ENCODE measurements around the gene ASPN.

The ASPN gene

DNA sequence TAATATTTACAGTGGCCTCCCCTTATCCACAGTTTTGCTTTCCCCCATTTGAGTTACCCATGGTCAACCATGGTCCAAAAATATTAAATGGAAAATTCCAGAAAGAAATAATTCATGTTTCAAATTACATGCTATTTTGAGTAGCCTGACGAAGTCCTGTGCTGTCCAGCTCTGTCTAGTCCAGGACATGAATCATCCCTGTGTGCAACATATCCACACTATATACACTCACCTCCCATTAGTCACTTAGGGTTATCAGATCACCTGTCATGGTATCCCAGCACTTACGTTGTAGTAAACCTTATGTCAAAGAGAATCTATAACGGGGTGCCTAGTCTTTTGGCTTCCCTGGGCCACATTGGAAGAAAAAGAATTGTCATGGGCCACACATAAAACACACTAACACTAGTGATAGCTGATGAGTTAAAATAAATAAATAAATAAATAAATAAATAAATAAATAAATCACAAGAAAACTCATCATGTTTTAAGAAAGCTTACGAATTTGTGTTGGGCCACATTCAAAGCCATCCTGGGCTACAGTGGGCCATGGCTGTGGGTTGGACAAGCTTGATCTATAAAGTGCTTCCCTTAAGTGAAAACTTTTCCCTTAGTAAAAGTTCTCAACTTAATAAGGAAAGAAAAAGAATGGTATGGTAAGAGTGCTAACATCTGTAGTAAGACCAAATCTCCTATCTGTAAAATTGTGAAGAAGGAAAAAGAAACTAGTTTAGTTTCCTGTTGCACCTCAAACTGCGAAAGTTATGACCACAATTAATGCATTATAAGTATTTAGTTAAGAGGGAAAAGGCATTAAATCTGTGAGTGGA is 42.2 kb downstream of the ASPN start:
- no peak overlapping the region for H2BK5ac ChIP-seq (ENCODE audit: low read depth, low read length, poor library complexity, severe bottlenecking)
- peak; percentile 35 for DNase-seq
- no peak overlapping the region for H2BK15ac ChIP-seq (ENCODE audit: low read depth, poor library complexity, severe bottlenecking)
- no peaks in the 10 kb centered on the region for H3K36me3 ChIP-seq (ENCODE audit: control insufficient read depth in 1 of 2, insufficient read depth in 2 of 2, low read depth in 1 of 2, low read length in 2 of 2)
- no peak overlapping the region for H2AFZ ChIP-seq (ENCODE audit: low read depth, low read length)
- no peak overlapping the region for H3K23ac ChIP-seq (ENCODE audit: low read length in 2 of 2)
- no peak overlapping the region for H3K18ac ChIP-seq (ENCODE audit: low read depth in 1 of 2, low read length in 2 of 2)
- H3K9ac ChIP-seq (ENCODE audit: low read length), result peak overlapping the region; percentile 69
- no peak overlapping the region for H3K27ac ChIP-seq (ENCODE audit: low read length, poor library complexity, severe bottlenecking)
- no peak overlapping the region for H2AK5ac ChIP-seq (ENCODE audit: low read length, severe bottlenecking)
- H2BK120ac ChIP-seq (ENCODE audit: low read depth, low read length), result no peak overlapping the region
- H4K91ac ChIP-seq (ENCODE audit: low read length), result no peak overlapping the region
- no peak overlapping the region for H3K4ac ChIP-seq (ENCODE audit: low read depth in 1 of 2, low read length in 2 of 2)
- no peaks in the 10 kb centered on the region for H3K4me1 ChIP-seq (ENCODE audit: control insufficient read depth, insufficient read depth, low read depth, low read length)
- no peaks in the 10 kb centered on the region for H3K27me3 ChIP-seq (ENCODE audit: control insufficient read depth in 1 of 2, insufficient read depth in 1 of 2, low read length in 2 of 2)
- H3K79me1 ChIP-seq (replicated peaks; ENCODE audit: low read length, poor library complexity, severe bottlenecking), result no peaks in the 10 kb centered on the region
- no peak overlapping the region for H3K4me2 ChIP-seq (ENCODE audit: low read length, poor library complexity, severe bottlenecking)
- WGBS, result 77% methylated on average over 5 of the region's 5 CpGs
- H3K14ac ChIP-seq (ENCODE audit: low read length in 2 of 2), result no peak overlapping the region
- no peak overlapping the region for H3K4me3 ChIP-seq (ENCODE audit: insufficient read depth in 1 of 2, low read depth in 1 of 2, low read length in 2 of 2)
- H4K8ac ChIP-seq (ENCODE audit: low read length), result no peak overlapping the region
- H3K9me3 ChIP-seq (ENCODE audit: control insufficient read depth, low read length), result no peaks in the 10 kb centered on the region
- H2BK12ac ChIP-seq (ENCODE audit: low read length in 2 of 2), result no peak overlapping the region

DNA sequence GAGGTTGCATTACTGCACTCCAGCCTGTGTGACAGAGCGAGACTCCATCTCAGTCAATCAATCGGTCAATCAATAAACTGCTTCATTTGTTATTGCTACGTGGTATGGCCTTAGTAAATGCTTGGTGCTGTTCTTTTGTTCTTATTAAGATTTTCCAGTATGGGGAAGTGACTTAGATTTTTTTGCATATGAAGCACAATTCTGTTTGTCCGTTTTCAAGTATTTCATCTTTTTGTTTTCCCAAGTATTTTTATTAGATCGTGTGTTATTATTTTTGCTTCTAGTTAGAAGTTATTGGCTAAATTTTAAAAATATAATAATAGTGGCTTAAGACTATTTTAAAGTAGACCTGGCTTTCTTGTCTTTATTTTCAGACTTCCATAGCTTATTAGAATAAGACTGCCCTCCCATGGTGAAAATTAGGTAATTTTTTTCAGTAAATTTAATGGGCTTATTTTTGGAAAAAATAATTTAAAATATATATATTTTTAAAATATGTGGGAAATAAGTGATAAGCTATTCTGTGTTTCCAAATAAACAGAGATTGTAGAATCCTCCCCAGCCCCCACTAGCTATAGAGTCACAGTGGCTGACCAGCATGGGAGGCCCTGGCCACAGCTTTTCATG is 43.3 kb downstream of the ASPN start:
- DNase-seq, result peak; percentile 17
- Histone ChIP-seq H4K91ac (ENCODE audit: low read length) (no peak overlapping the region), H2BK12ac (ENCODE audit: low read length in 2 of 2) (no peak overlapping the region), H2AFZ (ENCODE audit: low read depth, low read length) (no peak overlapping the region), H3K79me1 (replicated peaks; ENCODE audit: low read length, poor library complexity, severe bottlenecking) (no peaks in the 10 kb centered on the region), H3K23ac (ENCODE audit: low read length in 2 of 2) (no peak overlapping the region), H3K9me3 (ENCODE audit: control insufficient read depth, low read length) (no peaks in the 10 kb centered on the region), H3K4me1 (ENCODE audit: control insufficient read depth, insufficient read depth, low read depth, low read length) (no peaks in the 10 kb centered on the region), H3K9ac (ENCODE audit: low read length) (peak overlapping the region; percentile 69), H2AK5ac (ENCODE audit: low read length, severe bottlenecking) (no peak overlapping the region), H3K36me3 (ENCODE audit: control insufficient read depth in 1 of 2, insufficient read depth in 2 of 2, low read depth in 1 of 2, low read length in 2 of 2) (no peaks in the 10 kb centered on the region), H3K27me3 (ENCODE audit: control insufficient read depth in 1 of 2, insufficient read depth in 1 of 2, low read length in 2 of 2) (no peaks in the 10 kb centered on the region), H4K8ac (ENCODE audit: low read length) (no peak overlapping the region), H3K4ac (ENCODE audit: low read depth in 1 of 2, low read length in 2 of 2) (no peak overlapping the region), H3K4me3 (ENCODE audit: insufficient read depth in 1 of 2, low read depth in 1 of 2, low read length in 2 of 2) (no peak overlapping the region), H2BK120ac (ENCODE audit: low read depth, low read length) (no peak overlapping the region), H2BK15ac (ENCODE audit: low read depth, poor library complexity, severe bottlenecking) (no peak overlapping the region), H3K14ac (ENCODE audit: low read length in 2 of 2) (no peak overlapping the region), H3K4me2 (ENCODE audit: low read length, poor library complexity, severe bottlenecking) (no peak overlapping the region), H3K18ac (ENCODE audit: low read depth in 1 of 2, low read length in 2 of 2) (no peak overlapping the region), H2BK5ac (ENCODE audit: low read depth, low read length, poor library complexity, severe bottlenecking) (no peak overlapping the region), H3K27ac (ENCODE audit: low read length, poor library complexity, severe bottlenecking) (no peak overlapping the region)
- 84% methylated on average over 3 of the region's 5 CpGs for WGBS

DNA sequence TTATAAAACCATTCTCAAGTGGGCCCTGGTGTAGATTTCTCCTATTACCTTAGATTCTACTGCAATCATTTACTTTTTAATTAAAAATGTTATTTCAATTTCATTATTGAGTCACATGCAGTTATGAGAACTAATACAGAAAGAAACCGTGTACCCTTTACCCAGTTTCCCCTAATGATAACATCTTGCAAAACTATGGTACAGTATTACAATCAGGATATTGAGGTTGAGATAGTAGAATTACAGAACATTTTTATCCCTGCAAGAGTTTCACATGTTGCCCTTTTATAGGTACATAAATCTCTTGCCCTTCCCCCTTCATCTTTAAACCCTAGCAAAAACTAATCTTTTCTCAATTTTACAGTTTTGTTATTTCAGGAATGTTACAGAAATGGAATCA is 47.0 kb downstream of the ASPN start:
- DNase-seq, result no peak
- Histone ChIP-seq H3K14ac (ENCODE audit: low read length in 2 of 2) (no peak overlapping the region), H3K27me3 (ENCODE audit: control insufficient read depth in 1 of 2, insufficient read depth in 1 of 2, low read length in 2 of 2) (no peaks in the 10 kb centered on the region), H2BK5ac (ENCODE audit: low read depth, low read length, poor library complexity, severe bottlenecking) (no peak overlapping the region), H3K27ac (ENCODE audit: low read length, poor library complexity, severe bottlenecking) (no peak overlapping the region), H2AFZ (ENCODE audit: low read depth, low read length) (no peak overlapping the region), H3K79me1 (replicated peaks; ENCODE audit: low read length, poor library complexity, severe bottlenecking) (no peaks in the 10 kb centered on the region), H2BK12ac (ENCODE audit: low read length in 2 of 2) (no peak overlapping the region), H3K23ac (ENCODE audit: low read length in 2 of 2) (no peak overlapping the region), H3K18ac (ENCODE audit: low read depth in 1 of 2, low read length in 2 of 2) (no peak overlapping the region), H3K36me3 (ENCODE audit: control insufficient read depth in 1 of 2, insufficient read depth in 2 of 2, low read depth in 1 of 2, low read length in 2 of 2) (no peaks in the 10 kb centered on the region), H2AK5ac (ENCODE audit: low read length, severe bottlenecking) (no peak overlapping the region), H3K9me3 (ENCODE audit: control insufficient read depth, low read length) (no peaks in the 10 kb centered on the region), H2BK15ac (ENCODE audit: low read depth, poor library complexity, severe bottlenecking) (no peak overlapping the region), H3K9ac (ENCODE audit: low read length) (no peak overlapping the region), H2BK120ac (ENCODE audit: low read depth, low read length) (no peak overlapping the region), H3K4ac (ENCODE audit: low read depth in 1 of 2, low read length in 2 of 2) (no peak overlapping the region), H3K4me2 (ENCODE audit: low read length, poor library complexity, severe bottlenecking) (no peak overlapping the region), H4K91ac (ENCODE audit: low read length) (no peak overlapping the region), H4K8ac (ENCODE audit: low read length) (no peak overlapping the region), H3K4me1 (ENCODE audit: control insufficient read depth, insufficient read depth, low read depth, low read length) (no peaks in the 10 kb centered on the region), H3K4me3 (ENCODE audit: insufficient read depth in 1 of 2, low read depth in 1 of 2, low read length in 2 of 2) (no peak overlapping the region)
- no CpG with 5 or more reads among the region's 1 CpG for WGBS

DNA sequence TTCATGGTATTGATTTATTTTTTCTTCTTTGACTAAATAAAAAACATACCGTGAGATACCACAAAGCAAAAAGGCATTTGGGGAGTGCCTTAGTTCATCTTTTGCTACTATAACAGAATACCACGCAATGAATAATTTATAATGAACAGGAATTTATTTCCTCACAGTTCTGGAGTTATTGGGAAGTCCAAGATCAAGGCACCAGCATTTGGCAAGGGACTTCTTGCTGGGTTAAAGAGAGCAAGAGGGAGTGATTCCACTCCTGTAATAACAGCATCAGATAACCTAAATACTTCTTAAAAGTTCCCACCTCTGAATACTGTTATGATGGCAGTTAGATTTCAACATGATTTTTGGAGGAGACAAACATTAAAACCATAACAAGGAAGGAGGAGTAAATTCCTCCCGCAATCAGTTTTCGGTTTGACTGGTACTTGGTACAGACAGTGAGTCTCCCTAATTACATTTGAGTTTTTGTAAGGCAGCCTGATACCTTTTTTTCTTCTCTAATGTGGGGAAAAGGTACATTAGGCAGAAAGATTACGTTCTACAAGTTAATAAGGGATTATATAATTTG is 49.2 kb downstream of the ASPN start:
- Histone ChIP-seq H3K14ac (ENCODE audit: low read length in 2 of 2) (no peak overlapping the region), H3K4me3 (ENCODE audit: insufficient read depth in 1 of 2, low read depth in 1 of 2, low read length in 2 of 2) (no peak overlapping the region), H3K23ac (ENCODE audit: low read length in 2 of 2) (no peak overlapping the region), H2BK12ac (ENCODE audit: low read length in 2 of 2) (no peak overlapping the region), H2BK15ac (ENCODE audit: low read depth, poor library complexity, severe bottlenecking) (no peak overlapping the region), H3K4ac (ENCODE audit: low read depth in 1 of 2, low read length in 2 of 2) (no peak overlapping the region), H3K4me1 (ENCODE audit: control insufficient read depth, insufficient read depth, low read depth, low read length) (no peaks in the 10 kb centered on the region), H3K79me1 (replicated peaks; ENCODE audit: low read length, poor library complexity, severe bottlenecking) (no peaks in the 10 kb centered on the region), H2AK5ac (ENCODE audit: low read length, severe bottlenecking) (no peak overlapping the region), H3K9me3 (ENCODE audit: control insufficient read depth, low read length) (no peaks in the 10 kb centered on the region), H3K36me3 (ENCODE audit: control insufficient read depth in 1 of 2, insufficient read depth in 2 of 2, low read depth in 1 of 2, low read length in 2 of 2) (no peaks in the 10 kb centered on the region), H3K4me2 (ENCODE audit: low read length, poor library complexity, severe bottlenecking) (no peak overlapping the region), H4K91ac (ENCODE audit: low read length) (no peak overlapping the region), H2BK120ac (ENCODE audit: low read depth, low read length) (no peak overlapping the region), H4K8ac (ENCODE audit: low read length) (no peak overlapping the region), H2BK5ac (ENCODE audit: low read depth, low read length, poor library complexity, severe bottlenecking) (no peak overlapping the region), H3K9ac (ENCODE audit: low read length) (peak overlapping the region; percentile 64), H2AFZ (ENCODE audit: low read depth, low read length) (no peak overlapping the region), H3K27ac (ENCODE audit: low read length, poor library complexity, severe bottlenecking) (no peak overlapping the region), H3K18ac (ENCODE audit: low read depth in 1 of 2, low read length in 2 of 2) (no peak overlapping the region), H3K27me3 (ENCODE audit: control insufficient read depth in 1 of 2, insufficient read depth in 1 of 2, low read length in 2 of 2) (no peaks in the 10 kb centered on the region)
- no peak for DNase-seq
- 100% methylated on average over 2 of the region's 5 CpGs for WGBS

Data from mesenchymal stem cell (in vitro differentiated cells and primary cell).